Activated naive CD8-positive, alpha-beta T cell treated with anti-CD3 and anti-CD28 coated beads, Interleukin-2, amount 50 U/mL, for 24 hours (primary cell): ENCODE measurements around the gene GIPC3.
"Not testable (repeated sequence)": the region's sequence is repeated elsewhere in the genome, so short reads cannot be mapped to it uniquely, and the experiment has no call there.

Source experiments
- ATAC-seq: fragments of 150-1000 bp; cut with Tn5 transposase; one replicate; pipeline ENCODE4 v1.10.0; 2021
- DNase-seq: peaks from one replicate; pipeline ENCODE4 v3.0.0; 2021
- H3K27ac Mint-ChIP-seq: one replicate; pipeline ENCODE4 v1.8.0; 2021; ENCODE audit warnings: mild to moderate bottlenecking, mixed read lengths
- H3K27me3 Mint-ChIP-seq: one replicate; pipeline ENCODE4 v1.8.0; 2021; ENCODE audit warnings: mixed read lengths
- H3K36me3 Mint-ChIP-seq: one replicate; pipeline ENCODE4 v1.8.0; 2021; ENCODE audit warnings: low read depth, mixed read lengths
- H3K4me1 Mint-ChIP-seq: one replicate; pipeline ENCODE4 v1.8.0; 2021; ENCODE audit warnings: mixed read lengths
- H3K4me3 Mint-ChIP-seq: one replicate; pipeline ENCODE4 v1.8.0; 2021; ENCODE audit warnings: mild to moderate bottlenecking, moderate library complexity, mixed read lengths
- H3K9me3 Mint-ChIP-seq: one replicate; pipeline ENCODE4 v1.8.0; 2021; ENCODE audit warnings: mixed read lengths

Gene GIPC3

GRCh38 chr19:3563709-3564524 is 21.4 kb upstream of the GIPC3 start:
- Mint-ChIP-seq H3K9me3 (no peaks in the 10 kb centered on the region), H3K4me3 (no peak overlapping the region), H3K27me3 (no peaks in the 10 kb centered on the region), H3K27ac (no peak overlapping the region), H3K4me1 (peaks cover 2% of the 10 kb centered on the region), H3K36me3 (no peaks in the 10 kb centered on the region)
- DNase-seq (no peak), ATAC-seq (no peak)

- no peak overlapping the region for H3K4me3 Mint-ChIP-seq
- no peak overlapping the region for H3K27ac Mint-ChIP-seq
- H3K4me1 Mint-ChIP-seq = peaks cover 2% of the 10 kb centered on the region
- no peak for ATAC-seq
- no peaks in the 10 kb centered on the region for H3K27me3 Mint-ChIP-seq
- H3K9me3 Mint-ChIP-seq = no peaks in the 10 kb centered on the region
- no peaks in the 10 kb centered on the region for H3K36me3 Mint-ChIP-seq
- no peak for DNase-seq
Observed at GRCh38 chr19:3565139-3565538, 20.1 kb upstream of the GIPC3 start.

DNA sequence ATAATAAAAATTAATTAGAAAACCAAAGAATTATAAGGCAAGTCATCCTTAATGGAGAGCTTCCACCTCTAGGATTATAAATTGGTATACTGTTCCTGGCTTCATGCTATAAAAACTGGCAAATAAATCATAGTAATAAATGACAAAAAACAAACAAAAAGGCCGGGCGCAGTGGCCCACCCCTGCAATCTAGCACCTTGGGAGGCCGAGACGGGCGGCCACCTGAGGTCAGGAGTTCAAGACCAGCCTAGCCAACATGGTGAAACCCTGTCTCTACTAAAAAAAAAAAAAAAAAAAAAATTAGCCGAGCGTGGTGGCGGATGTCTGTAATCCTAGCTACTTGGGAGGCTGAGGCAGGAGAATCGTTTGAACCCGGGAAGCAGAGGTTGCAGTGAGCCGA is 15.2 kb upstream of the GIPC3 start:
- H3K27me3 Mint-ChIP-seq, H3K9me3 Mint-ChIP-seq, ATAC-seq, H3K27ac Mint-ChIP-seq, H3K4me3 Mint-ChIP-seq, H3K36me3 Mint-ChIP-seq, DNase-seq: not testable (repeated sequence)
- peaks cover 17% of the 10 kb centered on the region for H3K4me1 Mint-ChIP-seq

GRCh38 chr19:3570606-3571011 is 14.7 kb upstream of the GIPC3 start:
- H3K9me3 Mint-ChIP-seq = no peaks in the 10 kb centered on the region
- H3K27ac Mint-ChIP-seq = no peak overlapping the region
- no peaks in the 10 kb centered on the region for H3K27me3 Mint-ChIP-seq
- DNase-seq (no peak), ATAC-seq (no peak)
- peaks cover 18% of the 10 kb centered on the region for H3K4me1 Mint-ChIP-seq
- H3K36me3 Mint-ChIP-seq = peaks cover 6% of the 10 kb centered on the region
- no peak overlapping the region for H3K4me3 Mint-ChIP-seq

DNA sequence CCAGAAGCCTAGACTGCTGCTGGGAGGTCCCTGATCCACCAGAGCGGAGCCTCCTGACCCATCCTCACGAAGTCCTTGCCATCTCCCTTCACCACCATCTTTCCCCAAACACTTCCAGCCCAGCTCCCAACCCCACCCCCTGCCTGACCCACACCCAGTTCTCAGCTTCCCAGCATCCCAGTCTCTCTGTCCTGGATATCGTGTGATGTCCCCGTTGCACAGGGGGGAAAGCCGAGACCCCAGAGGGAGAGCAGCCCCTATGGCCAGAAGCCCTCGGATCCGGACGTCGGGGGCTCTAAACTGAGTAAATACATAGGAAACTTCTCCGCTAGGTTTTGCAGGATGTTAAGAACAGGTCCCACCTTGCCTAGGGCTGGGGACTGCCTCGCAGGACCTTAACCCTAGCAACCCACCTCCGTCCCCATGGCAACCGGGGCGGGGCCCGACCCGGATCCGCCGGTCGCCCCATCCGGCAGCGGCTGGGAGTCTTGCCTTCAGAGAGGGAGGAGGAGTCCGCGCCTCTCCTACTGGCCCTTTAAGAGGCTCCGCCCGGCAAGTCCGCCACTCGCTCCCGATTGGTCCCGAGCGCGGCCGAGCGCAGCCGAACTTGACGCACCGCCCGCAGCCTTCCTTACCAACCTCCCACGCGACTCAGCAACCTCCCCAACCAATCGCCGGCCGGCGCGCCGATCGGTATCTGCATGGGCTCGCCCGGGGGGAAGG is 13.0 kb upstream of the GIPC3 start:
- peak; percentile 99 for DNase-seq
- no peaks in the 10 kb centered on the region for H3K27me3 Mint-ChIP-seq
- H3K4me3 Mint-ChIP-seq = peak overlapping the region; percentile 75
- ATAC-seq = peak; percentile 97
- peak overlapping the region; percentile 72 for H3K27ac Mint-ChIP-seq
- H3K9me3 Mint-ChIP-seq = no peaks in the 10 kb centered on the region
- H3K36me3 Mint-ChIP-seq = peaks cover 6% of the 10 kb centered on the region
- peaks cover 18% of the 10 kb centered on the region for H3K4me1 Mint-ChIP-seq

GRCh38 chr19:3572855-3573161 is 12.5 kb upstream of the GIPC3 start, which contains the start of gene HMG20B:
Gene HMG20B, plus strand, starts transcription at chr19:3572944. Its CDS starts 366 bp downstream, at chr19:3573310.
- Mint-ChIP-seq H3K36me3 (peaks cover 6% of the 10 kb centered on the region), H3K9me3 (no peaks in the 10 kb centered on the region), H3K27me3 (no peaks in the 10 kb centered on the region), H3K4me3 (peak within 1 kb of the TSS; percentile 75), H3K4me1 (peaks cover 18% of the 10 kb centered on the region), H3K27ac (peak within 1 kb of the TSS; percentile 72)
- DNase-seq (no peak), ATAC-seq (no peak)

DNA sequence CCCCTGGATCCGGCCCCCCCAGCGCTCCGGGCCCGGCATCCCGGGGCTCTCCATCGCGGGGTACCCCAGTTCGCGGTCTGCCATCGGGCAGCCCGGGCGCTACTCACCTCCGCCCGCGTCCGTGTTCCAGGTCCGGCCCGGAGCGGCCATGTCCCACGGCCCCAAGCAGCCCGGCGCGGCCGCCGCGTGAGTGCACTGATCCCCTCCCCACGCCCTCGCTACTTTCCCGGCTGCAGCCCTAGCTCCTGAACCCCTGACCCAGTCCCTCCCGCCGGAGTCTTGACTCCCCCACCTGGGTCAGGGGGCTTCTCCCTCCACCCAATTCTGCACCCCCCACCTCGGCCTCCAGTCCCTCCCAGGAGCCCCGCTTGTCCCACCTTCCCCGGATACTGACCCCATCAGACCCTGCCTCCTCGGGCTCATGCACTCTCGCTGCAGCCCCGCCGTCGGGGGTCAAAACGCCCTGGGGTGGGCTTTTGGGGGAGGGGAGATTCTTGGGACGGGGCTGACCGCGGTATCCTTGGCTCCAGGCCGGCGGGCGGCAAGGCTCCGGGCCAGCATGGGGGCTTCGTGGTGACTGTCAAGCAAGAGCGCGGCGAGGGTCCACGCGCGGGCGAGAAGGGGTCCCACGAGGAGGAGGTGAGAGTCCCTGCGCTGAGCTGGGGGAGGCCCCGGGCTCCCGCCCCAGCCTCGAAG is 12.0 kb upstream of the GIPC3 start:
- Mint-ChIP-seq H3K9me3 (no peaks in the 10 kb centered on the region), H3K27ac (peak overlapping the region; percentile 31), H3K4me3 (peak overlapping the region; percentile 75), H3K4me1 (peaks cover 18% of the 10 kb centered on the region), H3K27me3 (no peaks in the 10 kb centered on the region), H3K36me3 (peaks cover 6% of the 10 kb centered on the region)
- DNase-seq (peak; percentile 36), ATAC-seq (peak; percentile 2)

GRCh38 chr19:3573858-3574637 is 11.2 kb upstream of the GIPC3 start:
- H3K4me3 Mint-ChIP-seq = peak overlapping the region; percentile 75
- H3K4me1 Mint-ChIP-seq = peaks cover 16% of the 10 kb centered on the region
- peaks cover 6% of the 10 kb centered on the region for H3K36me3 Mint-ChIP-seq

GRCh38 chr19:3575260-3575741 is 10.0 kb upstream of the GIPC3 start:
- no peak overlapping the region for H3K4me3 Mint-ChIP-seq
- no peak for DNase-seq
- peaks cover 6% of the 10 kb centered on the region for H3K36me3 Mint-ChIP-seq

More at GRCh38 chr19:3573858-3574637, 11.2 kb upstream of the GIPC3 start:
- peak overlapping the region; percentile 31 for H3K27ac Mint-ChIP-seq
- DNase-seq (peak; percentile 95), ATAC-seq (peak; percentile 8)
- H3K9me3 Mint-ChIP-seq = no peaks in the 10 kb centered on the region
- no peaks in the 10 kb centered on the region for H3K27me3 Mint-ChIP-seq

DNA sequence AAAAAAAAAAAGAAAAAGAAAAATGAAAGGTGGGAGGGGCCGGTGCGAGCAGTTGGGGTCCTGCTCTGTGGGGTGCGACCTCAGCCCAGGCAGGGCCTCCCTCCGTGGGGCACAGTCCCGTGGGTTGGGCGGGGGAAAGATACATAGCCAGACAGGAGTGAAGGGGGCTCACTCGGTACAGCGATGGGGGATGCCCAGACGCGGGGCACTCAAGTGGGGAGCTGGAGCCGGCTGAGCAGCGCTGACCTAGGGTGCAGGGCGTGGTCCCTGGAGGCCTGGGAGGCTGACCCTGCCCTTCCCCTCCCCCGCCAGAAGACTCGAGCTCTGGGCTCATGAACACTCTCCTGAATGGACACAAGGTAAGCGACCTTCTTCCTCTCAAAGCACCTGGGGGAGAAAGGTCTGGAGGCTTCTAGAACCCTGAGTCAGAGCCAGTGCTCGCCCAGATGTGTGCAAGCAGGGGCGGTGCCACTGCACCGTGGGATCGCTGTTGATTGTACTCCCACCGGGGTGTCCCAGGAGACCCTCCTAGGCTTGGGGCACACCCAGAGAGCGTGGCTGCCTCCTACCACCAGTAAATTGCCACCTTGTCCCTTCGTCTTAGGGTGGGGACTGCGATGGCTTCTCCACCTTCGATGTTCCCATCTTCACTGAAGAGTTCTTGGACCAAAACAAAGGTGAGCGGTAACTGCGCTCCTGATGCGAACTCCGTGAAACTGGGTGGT is 9.2 kb upstream of the GIPC3 start:
- no peak for ATAC-seq
- Mint-ChIP-seq H3K27me3 (no peaks in the 10 kb centered on the region), H3K36me3 (peaks cover 6% of the 10 kb centered on the region), H3K4me3 (no peak overlapping the region), H3K27ac (no peak overlapping the region), H3K9me3 (no peaks in the 10 kb centered on the region), H3K4me1 (peaks cover 16% of the 10 kb centered on the region)
- no peak for DNase-seq

More at GRCh38 chr19:3575260-3575741, 10.0 kb upstream of the GIPC3 start:
- Mint-ChIP-seq H3K4me1 (peaks cover 16% of the 10 kb centered on the region), H3K9me3 (no peaks in the 10 kb centered on the region), H3K27me3 (no peaks in the 10 kb centered on the region), H3K27ac (no peak overlapping the region)
- ATAC-seq = no peak

DNA sequence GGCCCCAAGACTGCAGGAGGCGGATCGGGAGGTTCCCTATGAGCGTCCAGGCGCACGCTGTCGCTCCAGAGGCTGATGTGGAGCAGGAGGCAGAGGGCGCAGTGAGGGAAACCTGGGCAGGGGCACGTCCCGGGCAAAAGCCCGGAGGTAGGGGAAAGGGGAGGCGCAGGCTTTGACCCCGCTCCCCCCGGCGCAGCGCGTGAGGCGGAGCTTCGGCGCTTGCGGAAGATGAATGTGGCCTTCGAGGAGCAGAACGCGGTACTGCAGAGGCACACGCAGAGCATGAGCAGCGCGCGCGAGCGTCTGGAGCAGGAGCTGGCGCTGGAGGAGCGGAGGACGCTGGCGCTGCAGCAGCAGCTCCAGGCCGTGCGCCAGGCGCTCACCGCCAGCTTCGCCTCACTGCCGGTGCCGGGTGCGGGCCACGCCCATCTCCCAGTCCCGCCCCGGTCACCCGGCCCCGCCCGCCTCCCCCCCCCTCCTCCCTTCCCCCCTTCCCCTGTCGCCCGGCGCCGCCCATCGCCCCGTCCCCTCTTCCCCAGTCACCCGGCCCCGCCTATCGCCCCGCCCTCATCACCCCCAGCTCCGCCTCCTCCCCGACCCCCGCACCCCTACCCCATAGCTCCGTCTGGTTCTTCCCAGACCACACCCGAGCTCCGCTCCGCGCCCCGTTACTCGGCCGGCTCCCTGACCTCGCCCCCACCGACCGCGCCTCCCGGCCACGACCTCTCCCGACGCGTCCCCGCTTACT is 8.4 kb upstream of the GIPC3 start:
- H3K27ac Mint-ChIP-seq = no peak overlapping the region
- no peaks in the 10 kb centered on the region for H3K27me3 Mint-ChIP-seq
- H3K9me3 Mint-ChIP-seq = no peaks in the 10 kb centered on the region
- H3K4me1 Mint-ChIP-seq = peaks cover 11% of the 10 kb centered on the region
- H3K4me3 Mint-ChIP-seq = no peak overlapping the region
- ATAC-seq (no peak), DNase-seq (no peak)
- peaks cover 6% of the 10 kb centered on the region for H3K36me3 Mint-ChIP-seq

GRCh38 chr19:3577723-3578344 is 7.4 kb upstream of the GIPC3 start:
- peaks cover 7% of the 10 kb centered on the region for H3K4me1 Mint-ChIP-seq
- no peak for ATAC-seq
- no peaks in the 10 kb centered on the region for H3K27me3 Mint-ChIP-seq
- H3K4me3 Mint-ChIP-seq = no peak overlapping the region
- H3K9me3 Mint-ChIP-seq = no peaks in the 10 kb centered on the region
- H3K27ac Mint-ChIP-seq = no peak overlapping the region
- peaks cover 6% of the 10 kb centered on the region for H3K36me3 Mint-ChIP-seq
- DNase-seq = no peak

DNA sequence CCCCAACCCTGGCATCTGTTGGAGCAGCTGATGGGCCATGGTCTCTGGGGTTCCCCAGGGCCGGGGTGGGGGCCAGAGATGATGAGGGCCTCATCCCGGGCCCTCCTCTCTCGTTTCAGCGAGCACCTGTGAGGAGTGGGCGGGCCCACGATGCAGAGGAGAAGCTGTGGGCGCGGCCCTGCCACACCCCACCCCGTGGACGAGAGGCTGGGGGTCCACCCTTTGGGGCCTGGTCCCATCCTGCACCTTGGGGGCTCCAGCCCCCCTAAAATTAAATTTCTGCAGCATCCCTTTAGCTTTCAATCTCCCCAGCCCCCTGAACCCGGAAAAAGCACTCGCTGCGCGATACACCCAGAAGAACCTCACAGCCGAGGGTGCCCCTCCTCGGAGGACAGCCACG is 6.9 kb upstream of the GIPC3 start:
- Mint-ChIP-seq H3K27ac (no peak overlapping the region), H3K4me3 (no peak overlapping the region), H3K27me3 (no peaks in the 10 kb centered on the region), H3K36me3 (peaks cover 6% of the 10 kb centered on the region), H3K4me1 (peaks cover 7% of the 10 kb centered on the region), H3K9me3 (no peaks in the 10 kb centered on the region)
- no peak for ATAC-seq
- DNase-seq = no peak
